K562 (cell line): ENCODE data around the gene KLHL12. TPM values are rescaled to one million over a fixed set of nuclear protein-coding genes. Genes with fewer than 3 reads are reported as not detected.

ENCODE experiments used
- CEBPG ChIP-seq, 3 experiments: fragments of 200-800 bp in 1 of 3; sonication (Bioruptor generic) in 1 of 3; sonication (generic) in 1 of 3; formaldehyde crosslinking in 1 of 3; IDR thresholded peaks in 2 of 3; conservative IDR thresholded peaks in 1 of 3; 2 replicates each; pipeline versions ENCODE4 v1.6.1 to v1.8.0; 2016 to 2022; ENCODE audit warnings: missing compliant biosample characterization in 2 of 3, missing genetic modification characterization in 2 of 3, mild to moderate bottlenecking in 1 of 3, missing genetic modification reagents in 1 of 3
- CHD4 ChIP-seq: fragments of 200-600 bp; sonication (generic); IDR thresholded peaks from 3 replicates; pipeline ENCODE4 v1.6.1; 2012; ENCODE audit warnings: low read depth, mild to moderate bottlenecking, mixed read lengths, low read length, inconsistent platforms; ENCODE audit not compliant: insufficient read depth, insufficient replicate concordance, poor library complexity, severe bottlenecking
- DACH1 ChIP-seq: fragments of 450-650 bp; IDR thresholded peaks from 2 replicates; pipeline ENCODE4 v1.6.1; 2018; ENCODE audit not compliant: partially characterized antibody
- E2F4 ChIP-seq: sonication (generic); formaldehyde crosslinking; IDR thresholded peaks from 2 replicates; pipeline ENCODE4 v1.8.0; 2022; ENCODE audit warnings: mild to moderate bottlenecking, low read depth, missing genetic modification reagents
- MAFF ChIP-seq: IDR thresholded peaks from 2 replicates; pipeline ENCODE4 v1.6.1; 2012; ENCODE audit warnings: low read length, improper control_type of control experiment
- MAFK ChIP-seq: IDR thresholded peaks from 2 replicates; pipeline ENCODE4 v1.6.1; 2011; ENCODE audit warnings: low read length, improper control_type of control experiment
- RBM39 ChIP-seq: fragments of 200-400 bp; formaldehyde crosslinking; optimal IDR thresholded peaks from 2 replicates; pipeline ENCODE3; 2018; ENCODE audit warnings: low read depth, low read length
- polyA plus RNA-seq, 8 experiments: library from polyadenylated mRNA; depleted of rRNA in 4 of 8; stranded (reverse) in 5 of 8; unstranded in 3 of 8; fragments of >200 nt; fragmentation: Nextera tagmentation in 2 of 8; fragmentation: Illumina TruSeq in 1 of 8; extraction: Ambion mirVana in 2 of 8; extraction: Trizol in 1 of 8; gene quantifications; 2 replicates each; pipeline versions ENCODE4 v1.2.1 to v1.2.3, GENCODE V29; 2011 to 2014; ENCODE audit warnings: inconsistent platforms in 1 of 8, missing spikeins in 1 of 8
- total RNA-seq, 7 experiments: library from RNA; depleted of rRNA in 6 of 7; stranded (reverse); fragments of >200 nt in 6 of 7; fragmentation: Illumina TruSeq in 2 of 7; extraction: Trizol in 2 of 7; gene quantifications; 2 replicates each; pipeline versions ENCODE4 v1.2.1 to v1.2.3, GENCODE V29; 2011 to 2021; ENCODE audit warnings: low replicate concordance in 1 of 7
- TF ChIP-seq, protein P1 (sequence below): sonication (generic); formaldehyde crosslinking; IDR thresholded peaks from 2 replicates; pipeline ENCODE4 v1.8.1; 2023; ENCODE audit warnings: missing genetic modification reagents, mild to moderate bottlenecking, borderline replicate concordance
- TF ChIP-seq, protein P2 (sequence below): fragments of 250-450 bp; sonication (Bioruptor Pico); IDR thresholded peaks from 2 replicates; pipeline ENCODE4 v1.4.0; 2020; ENCODE audit warnings: mild to moderate bottlenecking, moderate library complexity

The KLHL12 gene
- total and polyA plus RNA-seq, 9 of the 15 experiments (the other 6 are each of a cell fraction or from before 2014, with no cell fraction given): 23.1 to 85.1 (median 35.0) TPM

DNA sequence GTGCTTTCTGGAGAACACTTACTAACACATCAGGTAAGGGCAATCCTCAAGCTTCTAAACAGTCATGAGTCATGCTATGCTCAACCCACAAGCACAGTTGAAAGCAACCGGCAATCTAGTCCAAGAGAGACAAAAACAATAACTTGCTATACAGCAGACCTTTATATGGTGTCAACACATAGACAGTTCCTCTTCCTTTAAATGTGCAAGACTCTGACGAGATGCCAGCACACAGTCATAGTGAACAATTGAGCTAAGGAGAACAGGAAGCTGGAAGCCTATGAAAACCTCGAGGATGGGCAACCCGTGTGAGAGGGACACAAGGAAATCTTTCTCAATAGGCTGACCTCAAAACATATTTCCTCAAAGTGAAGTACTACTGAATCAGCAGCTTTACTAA lies 25.8 kb upstream of the KLHL12 start (continued):
- TF ChIP-seq, protein P1, sequence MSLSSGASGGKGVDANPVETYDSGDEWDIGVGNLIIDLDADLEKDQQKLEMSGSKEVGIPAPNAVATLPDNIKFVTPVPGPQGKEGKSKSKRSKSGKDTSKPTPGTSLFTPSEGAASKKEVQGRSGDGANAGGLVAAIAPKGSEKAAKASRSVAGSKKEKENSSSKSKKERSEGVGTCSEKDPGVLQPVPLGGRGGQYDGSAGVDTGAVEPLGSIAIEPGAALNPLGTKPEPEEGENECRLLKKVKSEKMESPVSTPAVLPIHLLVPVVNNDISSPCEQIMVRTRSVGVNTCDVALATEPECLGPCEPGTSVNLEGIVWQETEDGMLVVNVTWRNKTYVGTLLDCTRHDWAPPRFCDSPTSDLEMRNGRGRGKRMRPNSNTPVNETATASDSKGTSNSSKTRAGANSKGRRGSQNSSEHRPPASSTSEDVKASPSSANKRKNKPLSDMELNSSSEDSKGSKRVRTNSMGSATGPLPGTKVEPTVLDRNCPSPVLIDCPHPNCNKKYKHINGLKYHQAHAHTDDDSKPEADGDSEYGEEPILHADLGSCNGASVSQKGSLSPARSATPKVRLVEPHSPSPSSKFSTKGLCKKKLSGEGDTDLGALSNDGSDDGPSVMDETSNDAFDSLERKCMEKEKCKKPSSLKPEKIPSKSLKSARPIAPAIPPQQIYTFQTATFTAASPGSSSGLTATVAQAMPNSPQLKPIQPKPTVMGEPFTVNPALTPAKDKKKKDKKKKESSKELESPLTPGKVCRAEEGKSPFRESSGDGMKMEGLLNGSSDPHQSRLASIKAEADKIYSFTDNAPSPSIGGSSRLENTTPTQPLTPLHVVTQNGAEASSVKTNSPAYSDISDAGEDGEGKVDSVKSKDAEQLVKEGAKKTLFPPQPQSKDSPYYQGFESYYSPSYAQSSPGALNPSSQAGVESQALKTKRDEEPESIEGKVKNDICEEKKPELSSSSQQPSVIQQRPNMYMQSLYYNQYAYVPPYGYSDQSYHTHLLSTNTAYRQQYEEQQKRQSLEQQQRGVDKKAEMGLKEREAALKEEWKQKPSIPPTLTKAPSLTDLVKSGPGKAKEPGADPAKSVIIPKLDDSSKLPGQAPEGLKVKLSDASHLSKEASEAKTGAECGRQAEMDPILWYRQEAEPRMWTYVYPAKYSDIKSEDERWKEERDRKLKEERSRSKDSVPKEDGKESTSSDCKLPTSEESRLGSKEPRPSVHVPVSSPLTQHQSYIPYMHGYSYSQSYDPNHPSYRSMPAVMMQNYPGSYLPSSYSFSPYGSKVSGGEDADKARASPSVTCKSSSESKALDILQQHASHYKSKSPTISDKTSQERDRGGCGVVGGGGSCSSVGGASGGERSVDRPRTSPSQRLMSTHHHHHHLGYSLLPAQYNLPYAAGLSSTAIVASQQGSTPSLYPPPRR (CRISPR knock-in tag): no peak
- 0 out of 2 replicates have a peak, but pooled peaks have one; percentile 21 for TF ChIP-seq MAFK
- TF ChIP-seq, protein P2, sequence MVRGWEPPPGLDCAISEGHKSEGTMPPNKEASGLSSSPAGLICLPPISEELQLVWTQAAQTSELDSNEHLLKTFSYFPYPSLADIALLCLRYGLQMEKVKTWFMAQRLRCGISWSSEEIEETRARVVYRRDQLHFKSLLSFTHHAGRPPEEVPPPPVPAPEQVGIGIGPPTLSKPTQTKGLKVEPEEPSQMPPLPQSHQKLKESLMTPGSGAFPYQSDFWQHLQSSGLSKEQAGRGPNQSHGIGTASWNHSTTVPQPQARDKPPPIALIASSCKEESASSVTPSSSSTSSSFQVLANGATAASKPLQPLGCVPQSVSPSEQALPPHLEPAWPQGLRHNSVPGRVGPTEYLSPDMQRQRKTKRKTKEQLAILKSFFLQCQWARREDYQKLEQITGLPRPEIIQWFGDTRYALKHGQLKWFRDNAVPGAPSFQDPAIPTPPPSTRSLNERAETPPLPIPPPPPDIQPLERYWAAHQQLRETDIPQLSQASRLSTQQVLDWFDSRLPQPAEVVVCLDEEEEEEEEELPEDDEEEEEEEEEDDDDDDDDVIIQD (CRISPR knock-in tag): no peak
- no peak for TF ChIP-seq CHD4
- TF ChIP-seq DACH1: no peak
- TF ChIP-seq MAFF: no peak
- 0 out of 2 replicates have a peak, but pooled peaks have one; percentile 11 for TF ChIP-seq CEBPG (CRISPR knock-in tag; IDR thresholded peaks at IDR 0.05)
- no peak for TF ChIP-seq CEBPG (tag; conservative IDR thresholded peaks at IDR 0.05 in 1 of 2, IDR thresholded peaks at IDR 0.05 in 1 of 2)
- no peak for TF ChIP-seq E2F4
- no peak for TF ChIP-seq RBM39
